Measurements from ENCODE around the gene DGKK.
A peak's percentile ranks its signal among the peaks of the same experiment; 100 is the strongest.

DGKK gene

GRCh38 chrX:50456712-50457484 lies 13.7 kb downstream of the DGKK start:
- Mint-ChIP-seq H3K4me1 (no peaks in the 10 kb centered on the region), H3K36me3 (ENCODE audit: low read depth) (no peaks in the 10 kb centered on the region), H3K27ac (no peak overlapping the region), H3K4me3 (no peak overlapping the region), H3K9me3 (no peaks in the 10 kb centered on the region), H3K27me3 (ENCODE audit: low read depth) (peaks cover 12% of the 10 kb centered on the region)
- no peak for TF ChIP-seq CTCF (IDR thresholded peaks at IDR 0.05; ENCODE audit: unreplicated experiment in 3 of 3)

- no peak overlapping the region for H3K27ac Mint-ChIP-seq
- no peaks in the 10 kb centered on the region for H3K9me3 Mint-ChIP-seq
- no peaks in the 10 kb centered on the region for H3K36me3 Mint-ChIP-seq (ENCODE audit: low read depth)
- no peak overlapping the region for H3K4me3 Mint-ChIP-seq
- no peak for TF ChIP-seq CTCF (IDR thresholded peaks at IDR 0.05; ENCODE audit: unreplicated experiment in 3 of 3)
- no peaks in the 10 kb centered on the region for H3K27me3 Mint-ChIP-seq (ENCODE audit: low read depth)
- H3K4me1 Mint-ChIP-seq, result no peaks in the 10 kb centered on the region
Measured at GRCh38 chrX:50452782-50453181, 17.8 kb downstream of the DGKK start.

- H3K9me3 Mint-ChIP-seq, result no peaks in the 10 kb centered on the region
- no peak overlapping the region for H3K27ac Mint-ChIP-seq
- no peaks in the 10 kb centered on the region for H3K36me3 Mint-ChIP-seq (ENCODE audit: low read depth)
- no peaks in the 10 kb centered on the region for H3K4me1 Mint-ChIP-seq
- no peak overlapping the region for H3K4me3 Mint-ChIP-seq
- no peaks in the 10 kb centered on the region for H3K27me3 Mint-ChIP-seq (ENCODE audit: low read depth)
- TF ChIP-seq CTCF (IDR thresholded peaks at IDR 0.05; ENCODE audit: unreplicated experiment in 3 of 3), result no peak
Measured at GRCh38 chrX:50450324-50450723, 20.3 kb downstream of the DGKK start.

GRCh38 chrX:50448565-50448964 lies 22.1 kb downstream of the DGKK start:
- no peak overlapping the region for H3K4me3 Mint-ChIP-seq
- no peaks in the 10 kb centered on the region for H3K36me3 Mint-ChIP-seq (ENCODE audit: low read depth)
- H3K9me3 Mint-ChIP-seq, result no peaks in the 10 kb centered on the region
- no peaks in the 10 kb centered on the region for H3K4me1 Mint-ChIP-seq
- no peaks in the 10 kb centered on the region for H3K27me3 Mint-ChIP-seq (ENCODE audit: low read depth)
- no peak for TF ChIP-seq CTCF (IDR thresholded peaks at IDR 0.05; ENCODE audit: unreplicated experiment in 3 of 3)
- H3K27ac Mint-ChIP-seq, result no peak overlapping the region

GRCh38 chrX:50447535-50447934 lies 23.1 kb downstream of the DGKK start:
- no peak overlapping the region for H3K4me3 Mint-ChIP-seq
- peak overlapping the region in 1 of 3 experiments; percentile 48 for H3K27ac Mint-ChIP-seq
- no peaks in the 10 kb centered on the region for H3K9me3 Mint-ChIP-seq
- H3K27me3 Mint-ChIP-seq (ENCODE audit: low read depth), result no peaks in the 10 kb centered on the region
- no peak for TF ChIP-seq CTCF (IDR thresholded peaks at IDR 0.05; ENCODE audit: unreplicated experiment in 3 of 3)
- no peaks in the 10 kb centered on the region for H3K4me1 Mint-ChIP-seq
- H3K36me3 Mint-ChIP-seq (ENCODE audit: low read depth), result no peaks in the 10 kb centered on the region
